ENCODE data around the gene LRFN2. TPM values are rescaled to one million over a fixed set of nuclear protein-coding genes. Genes with fewer than 3 reads are reported as not detected.

The LRFN2 gene
- polyA plus RNA-seq, 1 donor (not counting 4 experiments of a cell fraction or from before 2014, with no cell fraction given), result not detected

DNA sequence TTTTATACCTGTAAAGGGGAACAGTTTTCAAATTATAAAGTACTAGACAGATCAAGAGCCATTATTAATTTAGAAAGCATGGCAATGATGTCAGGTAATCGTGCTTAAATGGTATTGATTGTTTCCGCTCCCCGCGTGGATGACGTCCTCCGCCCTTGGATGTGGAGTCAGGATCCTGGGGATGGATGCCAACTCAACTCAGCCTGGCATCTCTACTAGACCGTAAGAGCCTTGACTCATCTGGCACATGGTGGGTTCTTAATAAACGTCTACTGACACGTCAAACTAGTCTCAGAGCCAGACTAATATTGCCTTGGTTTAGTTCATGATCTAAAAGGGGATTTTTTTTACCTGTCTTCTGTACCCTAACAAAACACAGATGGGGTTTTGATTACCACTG is 80.2 kb downstream of the LRFN2 start:
- Histone ChIP-seq H4K20me1 (ENCODE audit: control insufficient read depth, extremely low read depth, insufficient read depth, low read length) (no peaks in the 10 kb centered on the region), H2AFZ (ENCODE audit: control insufficient read depth, low read length) (no peak overlapping the region), H3K4me1 (ENCODE audit: control insufficient read depth, extremely low read depth, insufficient read depth, low read length) (no peaks in the 10 kb centered on the region), H3K27ac (ENCODE audit: control insufficient read depth, insufficient read depth, low read length) (no peak overlapping the region), H3K4me2 (ENCODE audit: control insufficient read depth, extremely low read depth, insufficient read depth, low read depth, low read length) (no peak overlapping the region), H3K79me2 (ENCODE audit: control insufficient read depth, insufficient read depth, low read length) (no peaks in the 10 kb centered on the region), H3K36me3 (ENCODE audit: control insufficient read depth in 2 of 2, extremely low read depth in 1 of 2, insufficient read depth in 2 of 2, low read length in 2 of 2) (no peaks in the 10 kb centered on the region), H3K9me1 (ENCODE audit: control insufficient read depth, extremely low read depth, insufficient read depth, low read length) (no peaks in the 10 kb centered on the region), H3K4me3 (ENCODE audit: control insufficient read depth in 2 of 3, extremely low read depth in 1 of 3, insufficient read depth in 2 of 3, low read depth in 1 of 3, low read length in 3 of 3) (no peak overlapping the region), H3K9ac (ENCODE audit: control insufficient read depth, extremely low read depth, insufficient read depth, low read length) (no peak overlapping the region), H3K27me3 (ENCODE audit: control insufficient read depth, extremely low read depth, insufficient read depth, low read length) (no peaks in the 10 kb centered on the region), H3K9me3 (ENCODE audit: control insufficient read depth, low read depth, low read length) (no peaks in the 10 kb centered on the region)
- no peak for TF ChIP-seq EZH2 (IDR thresholded peaks at IDR 0.05; ENCODE audit: low read length)
- TF ChIP-seq, protein P1, sequence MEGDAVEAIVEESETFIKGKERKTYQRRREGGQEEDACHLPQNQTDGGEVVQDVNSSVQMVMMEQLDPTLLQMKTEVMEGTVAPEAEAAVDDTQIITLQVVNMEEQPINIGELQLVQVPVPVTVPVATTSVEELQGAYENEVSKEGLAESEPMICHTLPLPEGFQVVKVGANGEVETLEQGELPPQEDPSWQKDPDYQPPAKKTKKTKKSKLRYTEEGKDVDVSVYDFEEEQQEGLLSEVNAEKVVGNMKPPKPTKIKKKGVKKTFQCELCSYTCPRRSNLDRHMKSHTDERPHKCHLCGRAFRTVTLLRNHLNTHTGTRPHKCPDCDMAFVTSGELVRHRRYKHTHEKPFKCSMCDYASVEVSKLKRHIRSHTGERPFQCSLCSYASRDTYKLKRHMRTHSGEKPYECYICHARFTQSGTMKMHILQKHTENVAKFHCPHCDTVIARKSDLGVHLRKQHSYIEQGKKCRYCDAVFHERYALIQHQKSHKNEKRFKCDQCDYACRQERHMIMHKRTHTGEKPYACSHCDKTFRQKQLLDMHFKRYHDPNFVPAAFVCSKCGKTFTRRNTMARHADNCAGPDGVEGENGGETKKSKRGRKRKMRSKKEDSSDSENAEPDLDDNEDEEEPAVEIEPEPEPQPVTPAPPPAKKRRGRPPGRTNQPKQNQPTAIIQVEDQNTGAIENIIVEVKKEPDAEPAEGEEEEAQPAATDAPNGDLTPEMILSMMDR (optimal IDR thresholded peaks at IDR 0.05 in 1 of 3, IDR thresholded peaks at IDR 0.05 in 1 of 3, conservative IDR thresholded peaks at IDR 0.05 in 1 of 3; ENCODE audit: extremely low read depth in 1 of 3, insufficient read depth in 2 of 3, low read length in 3 of 3), result no peak
- no peak for FAIRE-seq
- dilution Hi-C loops (cut with MboI; ENCODE audit: extremely low pct_ligation_motif_present, low sequenced_read_pairs), result no loop called here
- DNase-seq (ENCODE audit: low read depth, low spot score), result no peak

DNA sequence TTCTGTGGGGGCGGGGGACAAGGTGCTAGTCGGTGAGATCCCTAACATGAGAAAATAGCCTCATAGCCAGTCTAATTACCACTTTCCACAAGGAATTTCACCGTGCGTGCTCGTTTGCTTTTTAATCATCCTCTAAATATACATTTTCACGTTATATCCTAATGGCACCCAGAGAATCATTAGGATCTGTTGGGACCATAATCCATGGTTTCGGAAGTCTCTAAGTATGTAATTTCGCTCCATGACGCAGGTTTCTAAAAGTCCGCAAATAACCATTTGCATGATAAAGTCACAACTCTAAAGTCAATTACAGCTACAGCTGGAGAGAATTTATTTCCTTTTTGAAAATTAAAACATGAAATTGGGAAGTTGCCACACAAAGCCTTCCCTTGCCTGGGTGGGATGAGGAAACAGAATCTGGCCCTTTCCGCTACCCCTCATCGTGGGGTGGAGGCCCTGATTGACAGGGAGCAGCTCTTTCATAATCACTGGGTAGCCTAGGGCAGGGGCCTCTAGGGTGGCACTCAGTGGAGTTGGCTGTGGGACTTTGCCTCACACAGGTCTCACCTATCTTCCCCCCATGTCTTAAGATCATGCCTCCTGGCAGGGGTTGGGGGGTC is 81.9 kb downstream of the LRFN2 start:
- Histone ChIP-seq H4K20me1 (ENCODE audit: control insufficient read depth, extremely low read depth, insufficient read depth, low read length) (no peaks in the 10 kb centered on the region), H3K27ac (ENCODE audit: control insufficient read depth, insufficient read depth, low read length) (no peak overlapping the region), H3K4me3 (ENCODE audit: control insufficient read depth in 2 of 3, extremely low read depth in 1 of 3, insufficient read depth in 2 of 3, low read depth in 1 of 3, low read length in 3 of 3) (no peak overlapping the region), H3K27me3 (ENCODE audit: control insufficient read depth, extremely low read depth, insufficient read depth, low read length) (no peaks in the 10 kb centered on the region), H3K4me2 (ENCODE audit: control insufficient read depth, extremely low read depth, insufficient read depth, low read depth, low read length) (no peak overlapping the region), H3K36me3 (ENCODE audit: control insufficient read depth in 2 of 2, extremely low read depth in 1 of 2, insufficient read depth in 2 of 2, low read length in 2 of 2) (no peaks in the 10 kb centered on the region), H3K9me3 (ENCODE audit: control insufficient read depth, low read depth, low read length) (no peaks in the 10 kb centered on the region), H3K9ac (ENCODE audit: control insufficient read depth, extremely low read depth, insufficient read depth, low read length) (no peak overlapping the region), H3K79me2 (ENCODE audit: control insufficient read depth, insufficient read depth, low read length) (no peaks in the 10 kb centered on the region), H3K4me1 (ENCODE audit: control insufficient read depth, extremely low read depth, insufficient read depth, low read length) (no peaks in the 10 kb centered on the region), H2AFZ (ENCODE audit: control insufficient read depth, low read length) (no peak overlapping the region), H3K9me1 (ENCODE audit: control insufficient read depth, extremely low read depth, insufficient read depth, low read length) (no peaks in the 10 kb centered on the region)
- no peak for FAIRE-seq
- dilution Hi-C loops (cut with MboI; ENCODE audit: extremely low pct_ligation_motif_present, low sequenced_read_pairs), result no loop called here
- TF ChIP-seq, protein P1 (optimal IDR thresholded peaks at IDR 0.05 in 1 of 3, IDR thresholded peaks at IDR 0.05 in 1 of 3, conservative IDR thresholded peaks at IDR 0.05 in 1 of 3; ENCODE audit: extremely low read depth in 1 of 3, insufficient read depth in 2 of 3, low read length in 3 of 3), result no peak
- no peak for TF ChIP-seq EZH2 (IDR thresholded peaks at IDR 0.05; ENCODE audit: low read length)
- DNase-seq (ENCODE audit: low read depth, low spot score), result no peak
